ENCODE results near the gene IL17REL.
"Not testable (repeated sequence)": the region's sequence is repeated elsewhere in the genome, so short reads cannot be mapped to it uniquely, and the experiment has no call there.

Gene IL17REL

GRCh38 chr22:49986325-49986724 lies 26.2 kb downstream of the IL17REL start:
- Histone ChIP-seq H3K4me1 (ENCODE audit: control insufficient read depth in 2 of 2, insufficient read depth in 2 of 2, low read length in 2 of 2) (no peaks in the 10 kb centered on the region), H3K9ac (ENCODE audit: low read depth in 1 of 2, low read length in 2 of 2) (no peak overlapping the region), H3K27me3 (ENCODE audit: control insufficient read depth in 2 of 2, insufficient read depth in 2 of 2, low read length in 2 of 2) (peaks cover 7 to 8% of the 10 kb centered on the region in 2 donors), H3K27ac (ENCODE audit: low read depth in 2 of 2, low read length in 2 of 2) (no peak overlapping the region), H3K9me3 (ENCODE audit: control insufficient read depth in 2 of 2, low read length in 2 of 2) (peaks cover 4 to 5% of the 10 kb centered on the region in 2 donors), H3K4me3 (ENCODE audit: low read length in 2 of 2) (no peak overlapping the region), H3K36me3 (ENCODE audit: control insufficient read depth in 2 of 2, insufficient read depth in 2 of 2, low read length in 2 of 2) (no peaks in the 10 kb centered on the region)

DNA sequence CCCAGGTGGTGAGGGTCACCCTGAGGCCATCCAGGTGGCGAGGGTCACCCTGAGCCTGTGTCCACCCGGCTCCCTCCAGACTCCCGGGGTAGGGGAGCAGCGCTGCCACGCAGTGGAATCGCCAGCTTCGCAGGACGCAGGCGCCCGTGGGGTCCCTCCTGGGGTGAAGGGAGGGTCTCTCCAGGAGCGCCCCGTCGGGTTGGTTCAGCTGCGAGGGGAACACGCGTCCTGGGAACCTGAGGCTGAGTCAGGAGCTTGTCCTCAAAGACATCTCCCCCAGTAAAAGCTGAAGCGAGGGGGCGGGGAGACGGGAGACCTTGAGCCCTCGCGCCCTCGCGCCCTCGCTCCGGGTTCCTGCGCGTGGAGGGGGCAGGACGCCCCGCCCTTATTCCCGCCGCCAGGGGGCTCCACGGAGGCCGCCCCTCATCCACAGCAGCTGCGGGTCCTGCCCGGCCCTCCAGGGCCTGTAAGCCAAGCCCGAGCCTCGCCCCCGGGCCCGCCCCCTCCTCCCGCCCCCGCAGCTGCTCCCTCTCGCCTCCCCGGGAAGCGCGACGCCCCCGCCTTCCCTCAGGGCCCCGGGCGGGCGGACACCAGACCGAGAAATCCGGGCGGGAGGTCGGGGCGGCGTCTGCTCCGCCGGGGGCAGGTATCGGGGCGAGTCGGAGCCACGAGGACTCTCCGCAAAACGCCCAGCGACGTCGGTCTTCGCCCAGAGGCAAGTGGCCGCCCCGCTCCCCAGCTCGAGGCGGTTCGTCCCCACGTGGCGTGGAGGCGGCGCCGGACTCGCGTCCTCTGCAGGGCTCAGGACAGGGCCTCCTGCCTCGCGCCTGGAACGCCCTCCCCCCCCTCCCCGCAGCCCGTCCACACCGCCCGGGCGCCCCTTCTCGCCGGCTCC lies 29.2 kb downstream of the IL17REL start:
- H3K4me1 ChIP-seq (ENCODE audit: control insufficient read depth in 2 of 2, insufficient read depth in 2 of 2, low read length in 2 of 2) = no peaks in the 10 kb centered on the region
- H3K36me3 ChIP-seq (ENCODE audit: control insufficient read depth in 2 of 2, insufficient read depth in 2 of 2, low read length in 2 of 2) = no peaks in the 10 kb centered on the region
- H3K4me3 ChIP-seq (ENCODE audit: low read length in 2 of 2) = no peak overlapping the region
- H3K27ac ChIP-seq (ENCODE audit: low read depth in 2 of 2, low read length in 2 of 2) = no peak overlapping the region
- H3K9ac ChIP-seq (ENCODE audit: low read depth in 1 of 2, low read length in 2 of 2) = no peak overlapping the region
- H3K27me3 ChIP-seq (ENCODE audit: control insufficient read depth in 2 of 2, insufficient read depth in 2 of 2, low read length in 2 of 2) = peaks cover 7 to 8% of the 10 kb centered on the region in 2 donors
- H3K9me3 ChIP-seq (ENCODE audit: control insufficient read depth in 2 of 2, low read length in 2 of 2) = peaks cover 3 to 4% of the 10 kb centered on the region in 2 donors

- H3K4me1 ChIP-seq (ENCODE audit: control insufficient read depth in 2 of 2, insufficient read depth in 2 of 2, low read length in 2 of 2); H3K9me3 ChIP-seq (ENCODE audit: control insufficient read depth in 2 of 2, low read length in 2 of 2); H3K27me3 ChIP-seq (ENCODE audit: control insufficient read depth in 2 of 2, insufficient read depth in 2 of 2, low read length in 2 of 2); H3K36me3 ChIP-seq (ENCODE audit: control insufficient read depth in 2 of 2, insufficient read depth in 2 of 2, low read length in 2 of 2); H3K9ac ChIP-seq (ENCODE audit: low read depth in 1 of 2, low read length in 2 of 2); H3K27ac ChIP-seq (ENCODE audit: low read depth in 2 of 2, low read length in 2 of 2); H3K4me3 ChIP-seq (ENCODE audit: low read length in 2 of 2): not testable (repeated sequence)
These were observed 30.8 kb downstream of the IL17REL start for GRCh38 chr22:49981799-49982198.

DNA sequence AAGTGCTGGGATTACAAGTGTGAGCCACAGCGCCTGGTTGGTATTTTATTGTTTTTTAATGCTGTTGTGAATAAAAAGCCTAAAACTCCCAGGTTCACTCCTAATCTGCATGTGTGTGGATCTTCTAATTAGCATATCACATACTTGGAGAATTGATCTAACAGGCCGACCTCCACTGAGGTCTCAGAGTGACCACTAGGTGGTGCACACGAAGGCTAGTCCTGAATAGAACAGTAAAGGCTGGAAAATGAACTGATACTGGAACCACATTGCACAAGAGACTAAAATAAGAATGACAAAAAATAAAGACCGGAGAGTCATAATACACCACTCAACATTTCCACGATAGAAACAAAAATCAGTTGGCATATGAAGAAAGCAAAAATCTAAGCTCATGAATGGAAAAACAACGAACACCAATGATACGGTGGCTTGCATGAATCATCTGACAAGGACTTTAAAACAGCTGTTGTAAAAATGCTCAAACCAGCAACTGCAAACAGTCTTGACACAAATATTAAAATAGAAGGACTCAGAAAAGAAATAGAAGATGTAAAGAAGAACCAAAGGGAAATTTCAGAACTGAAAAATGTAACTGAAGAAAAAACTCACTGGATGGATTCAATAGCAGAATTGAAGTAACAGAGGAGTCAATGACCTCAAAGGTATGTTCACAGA lies 32.8 kb downstream of the IL17REL start:
- Histone ChIP-seq H3K4me3 (ENCODE audit: low read length in 2 of 2) (no peak overlapping the region), H3K27me3 (ENCODE audit: control insufficient read depth in 2 of 2, insufficient read depth in 2 of 2, low read length in 2 of 2) (peaks cover 6 to 8% of the 10 kb centered on the region in 2 donors), H3K9ac (ENCODE audit: low read depth in 1 of 2, low read length in 2 of 2) (no peak overlapping the region), H3K36me3 (ENCODE audit: control insufficient read depth in 2 of 2, insufficient read depth in 2 of 2, low read length in 2 of 2) (no peaks in the 10 kb centered on the region), H3K27ac (ENCODE audit: low read depth in 2 of 2, low read length in 2 of 2) (no peak overlapping the region), H3K9me3 (ENCODE audit: control insufficient read depth in 2 of 2, low read length in 2 of 2) (no peaks in the 10 kb centered on the region), H3K4me1 (ENCODE audit: control insufficient read depth in 2 of 2, insufficient read depth in 2 of 2, low read length in 2 of 2) (peaks cover 5% of the 10 kb centered on the region in 2 donors)

DNA sequence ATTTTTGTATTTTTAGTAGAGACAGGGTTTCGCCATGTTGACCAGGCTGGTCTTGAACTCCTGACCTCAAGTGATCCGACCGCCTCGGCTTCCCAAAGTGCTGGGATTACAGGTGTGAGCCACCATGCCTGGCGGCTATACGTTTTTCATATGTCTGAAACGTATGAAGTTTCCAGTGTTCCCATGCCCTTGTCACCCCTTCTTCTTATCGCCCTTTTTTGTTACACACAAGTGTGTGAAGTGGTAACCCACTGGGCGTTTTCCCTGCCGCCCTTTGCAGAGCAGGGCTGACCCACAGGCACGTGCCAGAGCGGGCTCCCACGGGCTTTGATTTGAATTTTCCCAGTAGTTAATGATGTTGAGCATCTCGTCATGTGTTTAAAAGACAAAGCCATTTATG lies 35.0 kb downstream of the IL17REL start:
- no peak overlapping the region for H3K4me3 ChIP-seq (ENCODE audit: low read length in 2 of 2)
- H3K27me3 ChIP-seq (ENCODE audit: control insufficient read depth in 2 of 2, insufficient read depth in 2 of 2, low read length in 2 of 2) = peaks cover under 1% of the 10 kb centered on the region in 2 donors
- H3K4me1 ChIP-seq (ENCODE audit: control insufficient read depth in 2 of 2, insufficient read depth in 2 of 2, low read length in 2 of 2) = peaks cover 5% of the 10 kb centered on the region in 2 donors
- H3K9ac ChIP-seq (ENCODE audit: low read depth in 1 of 2, low read length in 2 of 2) = no peak overlapping the region
- H3K9me3 ChIP-seq (ENCODE audit: control insufficient read depth in 2 of 2, low read length in 2 of 2) = no peaks in the 10 kb centered on the region
- no peaks in the 10 kb centered on the region for H3K36me3 ChIP-seq (ENCODE audit: control insufficient read depth in 2 of 2, insufficient read depth in 2 of 2, low read length in 2 of 2)
- H3K27ac ChIP-seq (ENCODE audit: low read depth in 2 of 2, low read length in 2 of 2) = no peak overlapping the region

- Histone ChIP-seq H3K9me3 (ENCODE audit: control insufficient read depth in 2 of 2, low read length in 2 of 2) (no peaks in the 10 kb centered on the region), H3K9ac (ENCODE audit: low read depth in 1 of 2, low read length in 2 of 2) (no peak overlapping the region), H3K27ac (ENCODE audit: low read depth in 2 of 2, low read length in 2 of 2) (peak overlapping the region in 1 of 2 donors; percentile 52), H3K27me3 (ENCODE audit: control insufficient read depth in 2 of 2, insufficient read depth in 2 of 2, low read length in 2 of 2) (no peaks in the 10 kb centered on the region), H3K4me1 (ENCODE audit: control insufficient read depth in 2 of 2, insufficient read depth in 2 of 2, low read length in 2 of 2) (peaks cover 5 to 10% of the 10 kb centered on the region in 2 donors), H3K4me3 (ENCODE audit: low read length in 2 of 2) (no peak overlapping the region), H3K36me3 (ENCODE audit: control insufficient read depth in 2 of 2, insufficient read depth in 2 of 2, low read length in 2 of 2) (no peaks in the 10 kb centered on the region)
These were observed 36.0 kb downstream of the IL17REL start for GRCh38 chr22:49976439-49977175.

DNA sequence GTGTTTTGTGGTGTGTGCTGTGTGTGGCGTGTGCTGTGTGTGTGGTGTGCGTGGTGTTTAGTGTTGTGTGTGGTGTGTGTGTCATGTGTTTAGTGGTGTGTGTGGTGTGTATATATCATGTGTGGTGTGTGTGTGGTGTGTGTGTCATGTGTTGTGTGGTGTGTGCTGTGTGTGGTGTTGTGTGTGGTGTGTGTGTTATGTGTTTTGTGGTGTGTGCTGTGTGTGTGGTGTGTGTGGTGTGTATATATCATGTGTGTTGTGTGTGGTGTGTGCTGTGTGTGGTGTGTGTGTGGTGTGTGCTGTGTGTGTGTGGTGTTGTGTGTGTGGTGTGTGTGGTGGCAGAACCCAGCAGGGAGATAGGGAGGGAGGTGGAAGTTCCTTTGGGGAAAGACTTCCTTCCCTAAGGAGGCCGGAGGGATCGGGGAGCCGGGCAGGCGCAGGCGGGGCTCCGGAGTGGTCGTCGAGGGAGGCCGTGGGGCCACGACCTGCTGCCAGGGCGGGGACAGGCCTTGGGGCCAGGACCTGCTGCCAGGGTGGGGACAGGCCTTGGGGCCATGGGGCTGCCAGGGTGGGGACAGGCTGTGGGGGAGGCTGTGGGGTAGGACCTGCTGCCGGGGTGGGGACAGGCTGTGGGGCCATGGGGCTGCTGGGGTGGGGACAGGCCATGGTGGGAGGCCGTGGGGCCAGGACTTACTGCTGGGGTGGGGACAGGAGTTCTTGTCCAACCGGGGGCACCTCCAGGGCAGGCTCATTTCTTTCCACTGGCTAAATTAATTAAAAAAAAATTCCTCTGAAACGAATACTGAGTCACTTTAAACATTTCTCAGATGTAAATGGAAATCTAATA lies 36.8 kb downstream of the IL17REL start:
- Histone ChIP-seq H3K4me3 (ENCODE audit: low read length in 2 of 2) (peak overlapping the region in 1 of 2 donors; percentile 43), H3K27me3 (ENCODE audit: control insufficient read depth in 2 of 2, insufficient read depth in 2 of 2, low read length in 2 of 2) (no peaks in the 10 kb centered on the region), H3K4me1 (ENCODE audit: control insufficient read depth in 2 of 2, insufficient read depth in 2 of 2, low read length in 2 of 2) (peaks cover 8 to 16% of the 10 kb centered on the region in 2 donors), H3K9ac (ENCODE audit: low read depth in 1 of 2, low read length in 2 of 2) (peak overlapping the region in 1 of 2 donors; percentile 70), H3K27ac (ENCODE audit: low read depth in 2 of 2, low read length in 2 of 2) (peak overlapping the region in 1 of 2 donors; percentile 52), H3K9me3 (ENCODE audit: control insufficient read depth in 2 of 2, low read length in 2 of 2) (no peaks in the 10 kb centered on the region), H3K36me3 (ENCODE audit: control insufficient read depth in 2 of 2, insufficient read depth in 2 of 2, low read length in 2 of 2) (no peaks in the 10 kb centered on the region)

- Histone ChIP-seq H3K27ac (ENCODE audit: low read depth in 2 of 2, low read length in 2 of 2) (no peak overlapping the region), H3K4me1 (ENCODE audit: control insufficient read depth in 2 of 2, insufficient read depth in 2 of 2, low read length in 2 of 2) (peaks cover 16 to 24% of the 10 kb centered on the region in 2 donors), H3K27me3 (ENCODE audit: control insufficient read depth in 2 of 2, insufficient read depth in 2 of 2, low read length in 2 of 2) (no peaks in the 10 kb centered on the region)
These were observed 39.3 kb downstream of the IL17REL start for GRCh38 chr22:49973018-49973961.

More at GRCh38 chr22:49973018-49973961, 39.3 kb downstream of the IL17REL start:
- H3K4me3 ChIP-seq (ENCODE audit: low read length in 2 of 2) = no peak overlapping the region
- H3K9ac ChIP-seq (ENCODE audit: low read depth in 1 of 2, low read length in 2 of 2) = no peak overlapping the region
- no peaks in the 10 kb centered on the region for H3K9me3 ChIP-seq (ENCODE audit: control insufficient read depth in 2 of 2, low read length in 2 of 2)
- H3K36me3 ChIP-seq (ENCODE audit: control insufficient read depth in 2 of 2, insufficient read depth in 2 of 2, low read length in 2 of 2) = no peaks in the 10 kb centered on the region

All from mucosa of rectum (tissue), 2 donors.